H1 (cell line): ENCODE measurements around the gene SLC25A28. TPM values are rescaled to one million over a fixed set of nuclear protein-coding genes. Genes with fewer than 3 reads are reported as not detected.

ENCODE experiments used
- CTCF ChIA-PET: fragments of 300-600 bp; sonication (Branson Sonifier 250); formaldehyde crosslinking; loops from one replicate; lab custom pipeline; 2021; ENCODE audit not compliant: partially characterized antibody; lab: Charles Lee
- POLR2A ChIA-PET: fragments of 300-600 bp; sonication (Branson Sonifier 250); formaldehyde crosslinking; loops from one replicate; lab custom pipeline; 2021; ENCODE audit warnings: inconsistent platforms; ENCODE audit not compliant: partially characterized antibody; lab: Charles Lee
- DNase-seq, 2 experiments: peaks; one replicate each; pipeline versions ENCODE4 v3.0.0 to v3.0.0-alpha.2; 2010 to 2022; ENCODE audit warnings: low spot score in 2 of 2, low read depth in 1 of 2, mixed read lengths in 1 of 2
- FAIRE-seq: peaks from 2 replicates; lab custom pipeline; 2011; peaks lifted over from hg19 to GRCh38; lab: Jason Lieb, UNC
- H2AFZ ChIP-seq: 2 replicates; pipeline ENCODE4 v1.8.1; 2012; ENCODE audit warnings: low read length, inconsistent platforms
- H2AK5ac ChIP-seq: 2 replicates; pipeline ENCODE4 v1.6.1; 2013; ENCODE audit warnings: low read depth, low read length
- H2BK120ac ChIP-seq: replicated peaks from 2 replicates; pipeline ENCODE3; 2013; ENCODE audit warnings: low read depth, low read length, inconsistent platforms
- H2BK12ac ChIP-seq: 2 replicates; pipeline ENCODE4 v1.6.1; 2013; ENCODE audit warnings: low read depth, low read length
- H2BK15ac ChIP-seq: 2 replicates; pipeline ENCODE4 v1.6.1; 2013; ENCODE audit warnings: low read length
- H2BK20ac ChIP-seq: 2 replicates; pipeline ENCODE4 v1.6.1; 2013; ENCODE audit warnings: low read length
- H2BK5ac ChIP-seq: 2 replicates; pipeline ENCODE4 v1.6.1; 2013; ENCODE audit warnings: low read depth, low read length
- H3K14ac ChIP-seq: 2 replicates; pipeline ENCODE4 v1.6.1; 2013; ENCODE audit warnings: inconsistent platforms; ENCODE audit not compliant: insufficient read length
- H3K18ac ChIP-seq: 2 replicates; pipeline ENCODE4 v1.6.1; 2013; ENCODE audit warnings: low read length; ENCODE audit errors: extremely low read depth
- H3K23ac ChIP-seq: 2 replicates; pipeline ENCODE4 v1.6.1; 2013; ENCODE audit warnings: inconsistent platforms; ENCODE audit not compliant: insufficient read length
- H3K23me2 ChIP-seq: 2 replicates; pipeline ENCODE4 v1.6.1; 2013; ENCODE audit warnings: low read depth, low read length
- H3K27ac ChIP-seq: 2 replicates; pipeline ENCODE4 v1.6.1; 2011; ENCODE audit warnings: low read depth, low read length, inconsistent platforms
- H3K27me3 ChIP-seq, 4 experiments: replicated peaks in 1 of 4; 1 replicate in 1 of 4; 2 replicates in 3 of 4; pipeline versions ENCODE4 v1.6.1 to v1.8.1; 2011 to 2013; ENCODE audit warnings: low read length in 3 of 4, mild to moderate bottlenecking in 3 of 4, inconsistent platforms in 2 of 4, mixed read lengths in 2 of 4, moderate library complexity in 1 of 4; ENCODE audit not compliant: control insufficient read depth in 3 of 4, insufficient read depth in 3 of 4; ENCODE audit errors: extremely low read depth in 1 of 4
- H3K36me3 ChIP-seq, 4 experiments: 2 replicates each; pipeline versions ENCODE4 v1.6.1 to v1.8.1; 2011 to 2013; ENCODE audit warnings: mild to moderate bottlenecking in 4 of 4, low read length in 3 of 4, moderate library complexity in 2 of 4, control low read depth in 1 of 4, inconsistent platforms in 1 of 4; ENCODE audit not compliant: insufficient read depth in 4 of 4, control insufficient read depth in 2 of 4
- H3K4ac ChIP-seq: replicated peaks from 2 replicates; pipeline ENCODE3; 2013; ENCODE audit warnings: low read length, low read depth, mixed read lengths, inconsistent platforms; ENCODE audit not compliant: insufficient read length
- H3K4me1 ChIP-seq, 4 experiments: replicated peaks in 1 of 4; 1 replicate in 1 of 4; 2 replicates in 3 of 4; pipeline versions ENCODE4 v1.6.1 to v1.8.1; 2011 to 2013; ENCODE audit warnings: low read length in 3 of 4, inconsistent platforms in 2 of 4, mixed read lengths in 1 of 4; ENCODE audit not compliant: insufficient read depth in 4 of 4, control insufficient read depth in 3 of 4
- H3K4me2 ChIP-seq, 2 experiments: 2 replicates each; pipeline versions ENCODE4 v1.6.1 to v1.8.1; 2011 to 2013; ENCODE audit warnings: low read depth in 2 of 2, low read length in 2 of 2, control low read depth in 1 of 2, inconsistent platforms in 1 of 2, mild to moderate bottlenecking in 1 of 2; ENCODE audit not compliant: insufficient read depth in 1 of 2
- H3K4me3 ChIP-seq, 4 experiments: fragments of 200-600, 300-600 bp in 1 of 4; sonication (generic), shearing (Covaris generic), sonication (Bioruptor Twin) in 1 of 4; 2 replicates each; pipeline versions ENCODE4 v1.5.1 to v1.8.1; 2011 to 2016; ENCODE audit warnings: low read length in 4 of 4, low read depth in 3 of 4, control low read depth in 2 of 4, inconsistent platforms in 2 of 4, mild to moderate bottlenecking in 2 of 4, mixed read lengths in 1 of 4, moderate library complexity in 1 of 4; ENCODE audit not compliant: insufficient read depth in 2 of 4; ENCODE audit errors: extremely low read depth in 1 of 4
- H3K56ac ChIP-seq: replicated peaks from 2 replicates; pipeline ENCODE3; 2013; ENCODE audit warnings: low read depth, mild to moderate bottlenecking, mixed read lengths, low read length, inconsistent platforms; ENCODE audit not compliant: insufficient read length
- H3K79me1 ChIP-seq: 2 replicates; pipeline ENCODE4 v1.6.1; 2013; ENCODE audit warnings: low read depth, low read length, control low read depth
- H3K79me2 ChIP-seq, 2 experiments: 2 replicates each; pipeline versions ENCODE4 v1.6.1 to v1.8.1; 2012 to 2013; ENCODE audit warnings: low read length in 2 of 2, mild to moderate bottlenecking in 2 of 2, inconsistent platforms in 1 of 2; ENCODE audit not compliant: insufficient read depth in 2 of 2, control insufficient read depth in 1 of 2
- H3K9ac ChIP-seq, 4 experiments: replicated peaks in 1 of 4; 1 replicate in 1 of 4; 2 replicates in 3 of 4; pipeline versions ENCODE4 v1.6.1 to v1.8.1; 2011 to 2013; ENCODE audit warnings: low read depth in 3 of 4, low read length in 3 of 4, control low read depth in 2 of 4, mild to moderate bottlenecking in 2 of 4, moderate library complexity in 2 of 4, inconsistent platforms in 1 of 4; ENCODE audit errors: extremely low read depth in 1 of 4
- H3K9me3 ChIP-seq, 2 experiments: 2 replicates each; pipeline versions ENCODE4 v1.6.1 to v1.8.1; 2012 to 2013; ENCODE audit warnings: mild to moderate bottlenecking in 2 of 2, moderate library complexity in 2 of 2, control low read depth in 1 of 2, inconsistent platforms in 1 of 2, low read depth in 1 of 2, low read length in 1 of 2, mixed read lengths in 1 of 2; ENCODE audit not compliant: insufficient read depth in 2 of 2
- H4K20me1 ChIP-seq, 2 experiments: replicated peaks in 1 of 2; 2 replicates each; pipeline versions ENCODE3 to v1.8.1; 2011 to 2013; ENCODE audit warnings: inconsistent platforms in 2 of 2, low read length in 2 of 2, mild to moderate bottlenecking in 1 of 2; ENCODE audit not compliant: insufficient read depth in 2 of 2, control insufficient read depth in 1 of 2
- H4K5ac ChIP-seq: 2 replicates; pipeline ENCODE4 v1.6.1; 2013; ENCODE audit warnings: low read length, low read depth, mixed read lengths, inconsistent platforms; ENCODE audit not compliant: insufficient read length
- H4K8ac ChIP-seq: 2 replicates; pipeline ENCODE4 v1.8.0; 2013; ENCODE audit warnings: mild to moderate bottlenecking, moderate library complexity, low read length, inconsistent platforms; ENCODE audit not compliant: insufficient read depth; ENCODE audit errors: extremely low read depth
- H4K91ac ChIP-seq: replicated peaks from 2 replicates; pipeline ENCODE3; 2013; ENCODE audit warnings: low read length, mixed read lengths, inconsistent platforms; ENCODE audit not compliant: insufficient read length
- MAX ChIP-seq: IDR thresholded peaks from 2 replicates; pipeline ENCODE4 v1.6.1; 2012; ENCODE audit warnings: inconsistent platforms
- SIN3A ChIP-seq, 2 experiments: IDR thresholded peaks in 1 of 2; conservative IDR thresholded peaks in 1 of 2; 2 replicates each; pipeline ENCODE4 v1.6.1; 2011 to 2012; ENCODE audit warnings: low read length in 2 of 2, improper control_type of control experiment in 1 of 2, low read depth in 1 of 2, mild to moderate bottlenecking in 1 of 2
- TCF12 ChIP-seq: IDR thresholded peaks from 2 replicates; pipeline ENCODE4 v1.6.1; 2011; ENCODE audit warnings: low read depth, mild to moderate bottlenecking, low read length
- polyA plus RNA-seq, 7 experiments: library from polyadenylated mRNA; depleted of rRNA in 3 of 7; stranded (reverse) in 5 of 7; unstranded in 2 of 7; fragments of >200 nt in 5 of 7; fragments of 200-250 nt in 2 of 7; gene quantifications; 1 replicate in 5 of 7; 2 replicates in 1 of 7; 4 replicates in 1 of 7; pipeline versions ENCODE4 v1.2.1 to v1.2.3, GENCODE V29; 2011 to 2013; ENCODE audit warnings: missing spikeins in 2 of 7, mixed read lengths in 2 of 7
- total RNA-seq: library from RNA; stranded (reverse); fragmentation: NEBNext Ultra II Directional; extraction: Animal tissue kit (Norgen Biotek cat#: 25700); gene quantifications from 2 replicates; pipeline ENCODE4 v1.2.1, GENCODE V29; 2021

The SLC25A28 gene
- total and polyA plus RNA-seq, 2 of the 8 experiments (the other 6 are each of a cell fraction or from before 2014, with no cell fraction given), result 17.2 to 18.5 TPM

DNA sequence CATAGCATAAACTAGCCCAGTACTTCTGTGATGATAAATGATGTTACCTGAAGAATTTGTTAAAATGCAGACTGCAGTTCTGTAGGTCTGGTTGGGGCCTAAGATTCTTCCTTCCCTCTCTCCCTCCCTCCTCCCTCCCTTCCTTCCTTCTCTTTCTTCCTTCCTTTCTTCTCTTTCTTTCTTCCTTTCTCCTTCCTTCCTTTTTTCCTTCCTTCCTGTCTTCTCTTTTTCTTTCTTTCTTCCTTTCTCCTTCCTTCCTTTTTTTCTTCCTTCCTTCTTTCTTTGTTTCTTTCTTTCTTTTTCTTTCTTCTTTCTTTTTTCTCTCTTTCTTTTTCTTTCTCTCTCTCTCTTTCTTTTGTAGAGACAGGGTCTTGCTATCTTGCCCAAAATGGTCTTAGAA is 3.7 kb upstream of the SLC25A28 start:
- CTCF ChIA-PET, result interaction anchor here (3.9 kb wide), 1 partner anchor 12 kb away, joined by 16 read pairs; no protein-coding TSS in a partner anchor

More for the DNA sequence above, 3.7 kb upstream of the SLC25A28 start:
- Histone ChIP-seq H3K27me3 (no peaks in the 10 kb centered on the region), H2BK20ac (no peak overlapping the region), H2BK15ac (no peak overlapping the region), H3K23me2 (peaks cover 8% of the 10 kb centered on the region; the same call in 1 of the 2 replicates), H3K23ac (no peak overlapping the region), H2AK5ac (no peak overlapping the region), H3K14ac (no peak overlapping the region), H2BK12ac (no peak overlapping the region), H3K79me1 (no peaks in the 10 kb centered on the region; the same call in 1 of the 2 replicates), H4K91ac (no peak overlapping the region), H4K5ac (no peak overlapping the region), H3K36me3 (no peaks in the 10 kb centered on the region; a peak in 1 of 8 replicates), H3K56ac (no peak overlapping the region), H3K18ac (no peak overlapping the region), H3K27ac (no peak overlapping the region), H3K9me3 (no peaks in the 10 kb centered on the region), H2AFZ (no peak overlapping the region), H3K79me2 (peaks cover 0 to 9% of the 10 kb centered on the region in 2 experiments; a peak in 2 of 4 replicates), H4K20me1 (no peaks in the 10 kb centered on the region), H4K8ac (no peak overlapping the region), H2BK5ac (no peak overlapping the region), H3K4ac (no peak overlapping the region), H3K4me3 (no peak overlapping the region), H3K9ac (no peak overlapping the region), H3K4me1 (peaks cover 0 to 6% (median 3%) of the 10 kb centered on the region in 4 experiments; a peak in 6 of 7 replicates), H3K4me2 (no peak overlapping the region), H2BK120ac (no peak overlapping the region)
- POLR2A ChIA-PET, result no interaction called here
- FAIRE-seq (no peak), DNase-seq (no peak)
- TF ChIP-seq TCF12 (no peak), MAX (no peak), SIN3A (conservative IDR thresholded peaks at IDR 0.05 in 1 of 2, IDR thresholded peaks at IDR 0.05 in 1 of 2; ENCODE audit: low read depth in 1 of 2, low read length in 2 of 2) (no peak)
